Measurements from ENCODE around the gene GSTO2. TPM values are rescaled to one million over a fixed set of nuclear protein-coding genes. Genes with fewer than 3 reads are reported as not detected.

Gene GSTO2
- total and polyA plus RNA-seq, 2 donors from 2014 or later = 22.3 to 56.7 TPM

DNA sequence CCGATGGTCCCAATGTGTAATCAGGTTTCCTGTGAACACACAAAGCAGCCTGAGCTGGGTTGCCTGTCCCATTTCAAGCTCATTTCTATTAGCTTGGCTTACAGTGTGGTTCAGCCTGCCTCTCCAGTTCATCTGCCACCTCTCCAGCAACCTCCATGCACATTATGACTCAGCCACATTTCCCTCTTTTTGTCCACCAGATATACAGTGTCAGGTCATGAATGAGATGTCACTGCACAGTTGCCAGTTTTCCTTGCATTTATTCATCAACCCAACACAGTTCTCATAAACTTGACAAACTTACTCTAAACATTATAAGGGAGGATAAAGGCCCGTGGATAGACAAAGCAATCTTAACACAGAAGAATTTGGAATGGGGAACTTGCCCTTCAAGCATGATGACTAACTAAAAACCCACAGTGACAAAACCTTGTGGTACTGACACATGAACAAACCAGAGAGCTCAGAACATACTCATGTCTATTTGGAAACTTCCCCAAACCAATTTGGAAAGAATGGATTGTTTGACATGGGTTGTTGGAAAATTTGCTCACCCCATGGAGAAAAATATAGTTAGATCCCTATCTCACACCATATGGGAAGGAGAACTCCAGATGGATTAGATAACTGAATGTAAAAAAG, 82.2 kb downstream of the GSTO2 start:
- Histone ChIP-seq H3K36me3 (ENCODE audit: control insufficient read depth in 2 of 3, insufficient read depth in 3 of 3, low read length in 3 of 3) (no peaks in the 10 kb centered on the region), H3K27ac (ENCODE audit: low read depth in 2 of 2, low read length in 2 of 2) (no peak overlapping the region), H3K9me3 (ENCODE audit: control insufficient read depth in 2 of 3, insufficient read depth in 1 of 3, low read length in 3 of 3) (no peaks in the 10 kb centered on the region), H3K9ac (ENCODE audit: low read length in 3 of 3) (no peak overlapping the region), H3K4me1 (ENCODE audit: control insufficient read depth in 2 of 3, insufficient read depth in 2 of 3, low read depth in 1 of 3, low read length in 3 of 3) (peaks cover 0 to 11% (median 0%) of the 10 kb centered on the region in 3 donors), H3K27me3 (ENCODE audit: control insufficient read depth, insufficient read depth, low read length) (no peaks in the 10 kb centered on the region), H3K4me3 (ENCODE audit: low read length in 3 of 3) (no peak overlapping the region)
- DNase-seq (no peak), FAIRE-seq (no peak)
- intact Hi-C loops (cut with DNase I) = loop anchor here (5.0 kb wide), 1 partner anchor 59 kb away; no protein-coding TSS in a partner anchor
- TF ChIP-seq, protein P1, sequence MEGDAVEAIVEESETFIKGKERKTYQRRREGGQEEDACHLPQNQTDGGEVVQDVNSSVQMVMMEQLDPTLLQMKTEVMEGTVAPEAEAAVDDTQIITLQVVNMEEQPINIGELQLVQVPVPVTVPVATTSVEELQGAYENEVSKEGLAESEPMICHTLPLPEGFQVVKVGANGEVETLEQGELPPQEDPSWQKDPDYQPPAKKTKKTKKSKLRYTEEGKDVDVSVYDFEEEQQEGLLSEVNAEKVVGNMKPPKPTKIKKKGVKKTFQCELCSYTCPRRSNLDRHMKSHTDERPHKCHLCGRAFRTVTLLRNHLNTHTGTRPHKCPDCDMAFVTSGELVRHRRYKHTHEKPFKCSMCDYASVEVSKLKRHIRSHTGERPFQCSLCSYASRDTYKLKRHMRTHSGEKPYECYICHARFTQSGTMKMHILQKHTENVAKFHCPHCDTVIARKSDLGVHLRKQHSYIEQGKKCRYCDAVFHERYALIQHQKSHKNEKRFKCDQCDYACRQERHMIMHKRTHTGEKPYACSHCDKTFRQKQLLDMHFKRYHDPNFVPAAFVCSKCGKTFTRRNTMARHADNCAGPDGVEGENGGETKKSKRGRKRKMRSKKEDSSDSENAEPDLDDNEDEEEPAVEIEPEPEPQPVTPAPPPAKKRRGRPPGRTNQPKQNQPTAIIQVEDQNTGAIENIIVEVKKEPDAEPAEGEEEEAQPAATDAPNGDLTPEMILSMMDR (IDR thresholded peaks at IDR 0.05; ENCODE audit: borderline replicate concordance, extremely low read depth, insufficient read depth) = no peak

DNA sequence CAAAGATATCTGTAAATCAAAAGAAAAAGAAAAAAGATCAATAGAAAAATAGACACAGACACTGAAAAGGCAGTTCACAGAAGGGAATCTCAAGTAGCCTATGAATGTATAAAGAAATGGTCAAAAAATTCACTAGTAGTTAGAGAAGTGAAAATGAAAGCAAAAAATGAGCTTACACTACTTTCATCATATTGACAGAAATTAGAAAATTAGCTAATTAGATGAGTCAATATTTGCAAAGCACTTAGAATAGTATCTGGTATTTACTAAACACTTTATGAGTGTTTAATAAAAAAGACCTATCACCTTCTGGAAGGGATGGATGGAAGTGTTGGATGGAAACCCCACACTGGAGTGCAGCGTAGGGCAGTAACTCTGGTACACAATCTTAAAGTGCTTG, 82.9 kb downstream of the GSTO2 start:
- H3K4me3 ChIP-seq (ENCODE audit: low read length in 3 of 3) = no peak overlapping the region
- DNase-seq (no peak), FAIRE-seq (no peak)
- peaks cover 0 to 11% (median 0%) of the 10 kb centered on the region in 3 donors for H3K4me1 ChIP-seq (ENCODE audit: control insufficient read depth in 2 of 3, insufficient read depth in 2 of 3, low read depth in 1 of 3, low read length in 3 of 3)
- no peaks in the 10 kb centered on the region for H3K36me3 ChIP-seq (ENCODE audit: control insufficient read depth in 2 of 3, insufficient read depth in 3 of 3, low read length in 3 of 3)
- intact Hi-C loops (cut with DNase I) = loop anchor here (5.0 kb wide), 1 partner anchor 60 kb away; no protein-coding TSS in a partner anchor
- no peak overlapping the region for H3K9ac ChIP-seq (ENCODE audit: low read length in 3 of 3)
- H3K27ac ChIP-seq (ENCODE audit: low read depth in 2 of 2, low read length in 2 of 2) = no peak overlapping the region
- no peaks in the 10 kb centered on the region for H3K9me3 ChIP-seq (ENCODE audit: control insufficient read depth in 2 of 3, insufficient read depth in 1 of 3, low read length in 3 of 3)
- TF ChIP-seq, protein P1 (IDR thresholded peaks at IDR 0.05; ENCODE audit: borderline replicate concordance, extremely low read depth, insufficient read depth) = no peak
- H3K27me3 ChIP-seq (ENCODE audit: control insufficient read depth, insufficient read depth, low read length) = no peaks in the 10 kb centered on the region

DNA sequence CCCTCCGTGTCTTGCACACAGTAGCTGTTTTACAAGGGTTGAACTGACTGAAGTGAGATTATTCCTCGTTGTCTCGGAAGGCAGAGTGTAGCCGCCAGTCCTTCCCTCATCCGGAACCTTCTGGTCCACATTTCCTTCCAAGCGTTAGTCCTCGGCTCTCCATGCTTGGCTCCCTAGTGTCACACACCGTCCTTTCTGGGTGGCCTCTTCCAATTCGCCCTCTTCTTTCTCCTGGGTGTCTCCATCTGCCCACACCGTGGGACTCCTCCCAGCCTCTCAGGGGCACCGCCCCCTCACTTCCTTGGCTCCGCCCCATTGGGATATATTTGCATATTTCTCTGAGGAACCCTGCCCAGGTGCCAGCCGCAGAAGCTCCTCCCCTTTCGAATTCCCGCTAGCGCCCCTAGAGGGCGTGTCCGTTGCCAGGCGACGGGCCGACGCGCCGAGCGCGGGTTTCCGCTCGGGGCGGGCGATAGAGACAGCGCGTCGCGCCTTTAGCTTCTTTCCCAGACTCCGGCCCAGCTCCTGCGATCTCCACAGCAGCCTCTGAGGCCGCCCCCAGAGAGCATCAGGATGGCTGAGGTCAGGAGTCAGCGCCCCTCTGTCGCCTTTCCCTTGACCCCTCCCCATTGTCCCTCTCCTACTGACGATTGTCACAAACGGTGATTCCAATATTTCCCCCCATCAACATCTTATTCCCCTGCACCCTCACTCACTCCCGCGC, 84.5 kb downstream of the GSTO2 start, which contains the start of gene CFAP58:
Gene CFAP58, plus strand, starts transcription at position 509 of the 724 bp plus-strand sequence. Its CDS starts 65 bp downstream, at position 574.
- peak within 1 kb of the TSS in 1 of 2 donors; percentile 22 for H3K27ac ChIP-seq (ENCODE audit: low read depth in 2 of 2, low read length in 2 of 2)
- FAIRE-seq = peak; percentile 89

More for the DNA sequence above, 84.5 kb downstream of the GSTO2 start, which contains the start of gene CFAP58:
- Histone ChIP-seq H3K4me3 (ENCODE audit: low read length in 3 of 3) (peak within 1 kb of the TSS; percentile 73 to 86 (median 75)), H3K9me3 (ENCODE audit: control insufficient read depth in 2 of 3, insufficient read depth in 1 of 3, low read length in 3 of 3) (no peaks in the 10 kb centered on the region), H3K4me1 (ENCODE audit: control insufficient read depth in 2 of 3, insufficient read depth in 2 of 3, low read depth in 1 of 3, low read length in 3 of 3) (peaks cover 0 to 11% (median 0%) of the 10 kb centered on the region in 3 donors), H3K9ac (ENCODE audit: low read length in 3 of 3) (peak within 1 kb of the TSS in 2 of 3 donors; percentile 52 to 73), H3K27me3 (ENCODE audit: control insufficient read depth, insufficient read depth, low read length) (no peaks in the 10 kb centered on the region), H3K36me3 (ENCODE audit: control insufficient read depth in 2 of 3, insufficient read depth in 3 of 3, low read length in 3 of 3) (no peaks in the 10 kb centered on the region)
- intact Hi-C loops (cut with DNase I) = loop anchor here (5.0 kb wide), 1 partner anchor 61 kb away; no protein-coding TSS in a partner anchor
- DNase-seq = peak; percentile 94 to 98 (median 97)
- TF ChIP-seq, protein P1 (IDR thresholded peaks at IDR 0.05; ENCODE audit: borderline replicate concordance, extremely low read depth, insufficient read depth) = peak; percentile 73

Small RNA genes within 50 kb of the gene (microRNA-seq; reads per million reads assigned to microRNA genes)
- not detected for gene MIR4482

Other genes starting within 250 kb of the GSTO2 start
- gene COL17A1, start 183.3 kb upstream of the GSTO2 start, total RNA-seq = 10.8 TPM
- 0.58 TPM for gene COL17A1, start 183.3 kb upstream of the GSTO2 start, polyA plus RNA-seq (ENCODE audit: insufficient read depth, low read depth, low replicate concordance)
- gene SFR1, start 147.0 kb upstream of the GSTO2 start, total RNA-seq = 9.3 TPM
- gene SFR1, start 147.0 kb upstream of the GSTO2 start, polyA plus RNA-seq (ENCODE audit: insufficient read depth, low read depth, low replicate concordance) = 7.3 TPM
- gene CFAP43, start 36.8 kb upstream of the GSTO2 start, total RNA-seq = 7.2 TPM
- 3.1 TPM for gene CFAP43, start 36.8 kb upstream of the GSTO2 start, polyA plus RNA-seq (ENCODE audit: insufficient read depth, low read depth, low replicate concordance)
- gene GSTO1, start 14.3 kb upstream of the GSTO2 start, total RNA-seq = 83.7 TPM
- 263 TPM for gene GSTO1, start 14.3 kb upstream of the GSTO2 start, polyA plus RNA-seq (ENCODE audit: insufficient read depth, low read depth, low replicate concordance)
- 21.6 TPM for gene ITPRIP, start 69.3 kb downstream of the GSTO2 start, total RNA-seq
- 9.0 TPM for gene ITPRIP, start 69.3 kb downstream of the GSTO2 start, polyA plus RNA-seq (ENCODE audit: insufficient read depth, low read depth, low replicate concordance)
- 0.35 TPM for gene CFAP58, start 84.6 kb downstream of the GSTO2 start, total RNA-seq
- 0.19 TPM for gene CFAP58, start 84.6 kb downstream of the GSTO2 start, polyA plus RNA-seq (ENCODE audit: insufficient read depth, low read depth, low replicate concordance)

Measured in kidney (tissue), 14 donors.